ENCODE results near the gene ZNF705A.
A peak's percentile ranks its signal among the peaks of the same experiment; 100 is the strongest.

DNA sequence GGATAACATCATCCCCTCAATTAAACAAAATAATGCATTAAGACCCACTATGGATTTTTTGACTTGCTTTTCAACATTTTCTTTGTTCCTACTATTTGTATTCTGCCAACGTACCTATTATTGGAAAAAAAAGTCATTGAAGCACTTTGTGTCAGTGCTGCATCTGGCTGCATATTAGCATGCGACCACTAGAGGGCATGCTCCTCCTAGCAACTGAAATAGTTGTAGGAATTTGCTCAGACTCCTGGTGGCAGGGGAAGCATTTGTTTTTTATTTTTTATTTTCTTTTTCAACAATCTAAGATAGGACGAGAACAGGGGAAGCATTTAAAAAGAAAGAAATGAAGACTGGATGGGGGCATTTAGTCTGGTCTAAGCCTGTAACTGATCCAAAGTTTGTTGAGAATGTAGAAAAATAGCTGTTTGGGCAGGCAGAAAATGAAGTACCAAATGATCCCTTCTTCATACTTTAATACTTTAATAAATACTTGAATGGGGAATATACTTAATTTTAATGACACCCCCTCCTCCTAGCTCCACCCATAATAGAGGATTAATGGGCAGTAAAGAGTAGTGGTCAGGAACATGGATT is 47.9 kb upstream of the ZNF705A start:
- TF ChIP-seq, protein P1, sequence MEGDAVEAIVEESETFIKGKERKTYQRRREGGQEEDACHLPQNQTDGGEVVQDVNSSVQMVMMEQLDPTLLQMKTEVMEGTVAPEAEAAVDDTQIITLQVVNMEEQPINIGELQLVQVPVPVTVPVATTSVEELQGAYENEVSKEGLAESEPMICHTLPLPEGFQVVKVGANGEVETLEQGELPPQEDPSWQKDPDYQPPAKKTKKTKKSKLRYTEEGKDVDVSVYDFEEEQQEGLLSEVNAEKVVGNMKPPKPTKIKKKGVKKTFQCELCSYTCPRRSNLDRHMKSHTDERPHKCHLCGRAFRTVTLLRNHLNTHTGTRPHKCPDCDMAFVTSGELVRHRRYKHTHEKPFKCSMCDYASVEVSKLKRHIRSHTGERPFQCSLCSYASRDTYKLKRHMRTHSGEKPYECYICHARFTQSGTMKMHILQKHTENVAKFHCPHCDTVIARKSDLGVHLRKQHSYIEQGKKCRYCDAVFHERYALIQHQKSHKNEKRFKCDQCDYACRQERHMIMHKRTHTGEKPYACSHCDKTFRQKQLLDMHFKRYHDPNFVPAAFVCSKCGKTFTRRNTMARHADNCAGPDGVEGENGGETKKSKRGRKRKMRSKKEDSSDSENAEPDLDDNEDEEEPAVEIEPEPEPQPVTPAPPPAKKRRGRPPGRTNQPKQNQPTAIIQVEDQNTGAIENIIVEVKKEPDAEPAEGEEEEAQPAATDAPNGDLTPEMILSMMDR (IDR thresholded peaks at IDR 0.05; ENCODE audit: insufficient read depth, low read length, poor library complexity, severe bottlenecking) = peak; percentile 99
- TF ChIP-seq EZH2phosphoT487 (conservative IDR thresholded peaks at IDR 0.05; ENCODE audit: low read length) = no peak

Measured in SU-DHL-6 (cell line).